Measurements from ENCODE around the gene CELF2.

Gene CELF2

GRCh38 chr10:11108356-11108755 is 90.7 kb downstream of the CELF2 start:
- DNase-seq (ENCODE audit: low read depth), result no peak
- no peak overlapping the region for H3K4me3 ChIP-seq (replicated peaks; ENCODE audit: low read depth, low read length)
- no peak for TF ChIP-seq CTCF (IDR thresholded peaks at IDR 0.05; ENCODE audit: low read length, missing control alignments)

- no peak overlapping the region for H3K4me3 ChIP-seq (replicated peaks; ENCODE audit: low read depth, low read length)
- TF ChIP-seq CTCF (IDR thresholded peaks at IDR 0.05; ENCODE audit: low read length, missing control alignments), result no peak
- no peak for DNase-seq (ENCODE audit: low read depth)
These were observed 91.9 kb downstream of the CELF2 start for GRCh38 chr10:11109590-11109989.

GRCh38 chr10:11110539-11110938 is 92.9 kb downstream of the CELF2 start:
- TF ChIP-seq CTCF (IDR thresholded peaks at IDR 0.05; ENCODE audit: low read length, missing control alignments), result no peak
- no peak for DNase-seq (ENCODE audit: low read depth)
- no peak overlapping the region for H3K4me3 ChIP-seq (replicated peaks; ENCODE audit: low read depth, low read length)

- no peak for TF ChIP-seq CTCF (IDR thresholded peaks at IDR 0.05; ENCODE audit: low read length, missing control alignments)
- H3K4me3 ChIP-seq (replicated peaks; ENCODE audit: low read depth, low read length), result no peak overlapping the region
- DNase-seq (ENCODE audit: low read depth), result no peak
These were observed 93.8 kb downstream of the CELF2 start for GRCh38 chr10:11111490-11111889.

GRCh38 chr10:11112718-11113117 is 95.0 kb downstream of the CELF2 start:
- no peak for TF ChIP-seq CTCF (IDR thresholded peaks at IDR 0.05; ENCODE audit: low read length, missing control alignments)
- no peak for DNase-seq (ENCODE audit: low read depth)
- H3K4me3 ChIP-seq (replicated peaks; ENCODE audit: low read depth, low read length), result no peak overlapping the region

- no peak for DNase-seq (ENCODE audit: low read depth)
- H3K4me3 ChIP-seq (replicated peaks; ENCODE audit: low read depth, low read length), result no peak overlapping the region
- no peak for TF ChIP-seq CTCF (IDR thresholded peaks at IDR 0.05; ENCODE audit: low read length, missing control alignments)
These were observed 95.5 kb downstream of the CELF2 start for GRCh38 chr10:11113156-11113555.

GRCh38 chr10:11114269-11114668 is 96.6 kb downstream of the CELF2 start:
- TF ChIP-seq CTCF (IDR thresholded peaks at IDR 0.05; ENCODE audit: low read length, missing control alignments), result no peak
- H3K4me3 ChIP-seq (replicated peaks; ENCODE audit: low read depth, low read length), result no peak overlapping the region
- no peak for DNase-seq (ENCODE audit: low read depth)
